Measurements from ENCODE around the gene BICC1. TPM values are rescaled to one million over a fixed set of nuclear protein-coding genes. Genes with fewer than 3 reads are reported as not detected.

Gene BICC1
- total RNA-seq, 6 donors from 2014 or later, result 3.1 to 10.5 (median 3.9) TPM

DNA sequence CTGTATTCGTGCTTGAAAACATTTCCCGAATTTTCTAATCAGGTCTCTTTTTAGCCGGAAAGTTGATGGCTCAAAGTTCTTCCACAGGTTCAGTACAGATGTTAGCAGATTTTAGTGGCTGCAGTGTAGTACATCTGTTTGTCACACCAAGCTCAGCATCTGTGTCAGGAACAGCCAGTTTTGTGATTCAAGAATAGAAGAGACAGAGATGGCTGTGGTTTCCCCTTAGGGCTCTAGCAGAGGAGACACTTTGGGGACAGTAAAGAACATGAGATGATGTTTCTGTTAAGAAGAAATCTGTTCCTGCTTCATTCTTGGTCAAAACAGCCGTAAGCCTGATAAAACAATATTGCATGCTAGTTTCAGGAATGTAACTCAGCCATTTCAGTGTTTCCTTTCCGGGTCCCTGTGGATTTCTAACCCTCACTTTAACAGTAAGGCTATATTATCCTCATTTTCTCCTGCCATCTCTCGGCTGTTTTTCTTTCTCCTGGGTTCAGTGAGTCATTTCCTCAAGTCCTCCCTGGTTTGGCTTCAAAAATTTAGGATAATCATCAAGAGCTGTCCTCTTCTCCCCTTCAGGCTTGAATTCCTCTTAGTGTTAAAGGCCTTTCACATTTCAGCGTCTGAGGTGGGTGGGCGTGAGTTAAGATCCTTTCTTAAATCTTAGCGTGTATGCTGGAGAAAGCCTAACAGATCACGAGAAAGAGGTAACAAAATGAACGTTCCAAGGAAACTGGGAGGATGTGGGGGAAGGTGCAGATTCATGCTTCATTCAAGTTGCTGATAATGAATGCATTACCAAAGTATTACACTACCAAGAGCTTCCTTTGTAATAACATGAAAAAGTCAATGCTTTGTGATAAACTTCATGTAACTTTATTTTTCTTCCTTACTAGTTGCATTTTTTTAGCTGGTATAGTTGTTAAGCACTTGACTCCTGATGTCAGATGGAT, 37.1 kb upstream of the BICC1 start:
- H3K36me3 ChIP-seq, result no peaks in the 10 kb centered on the region
- DNase-seq (no peak), ATAC-seq (ENCODE audit: low FRiP score in 2 of 2) (peak in 1 of 2 donors; percentile 73)
- H3K27me3 ChIP-seq, result no peaks in the 10 kb centered on the region
- H3K4me3 ChIP-seq, result no peak overlapping the region
- no peaks in the 10 kb centered on the region for H3K4me1 ChIP-seq
- no peak for TF ChIP-seq POLR2AphosphoS5 (IDR thresholded peaks at IDR 0.05)
- TF ChIP-seq EP300 (IDR thresholded peaks at IDR 0.05), result no peak
- TF ChIP-seq, protein P1, sequence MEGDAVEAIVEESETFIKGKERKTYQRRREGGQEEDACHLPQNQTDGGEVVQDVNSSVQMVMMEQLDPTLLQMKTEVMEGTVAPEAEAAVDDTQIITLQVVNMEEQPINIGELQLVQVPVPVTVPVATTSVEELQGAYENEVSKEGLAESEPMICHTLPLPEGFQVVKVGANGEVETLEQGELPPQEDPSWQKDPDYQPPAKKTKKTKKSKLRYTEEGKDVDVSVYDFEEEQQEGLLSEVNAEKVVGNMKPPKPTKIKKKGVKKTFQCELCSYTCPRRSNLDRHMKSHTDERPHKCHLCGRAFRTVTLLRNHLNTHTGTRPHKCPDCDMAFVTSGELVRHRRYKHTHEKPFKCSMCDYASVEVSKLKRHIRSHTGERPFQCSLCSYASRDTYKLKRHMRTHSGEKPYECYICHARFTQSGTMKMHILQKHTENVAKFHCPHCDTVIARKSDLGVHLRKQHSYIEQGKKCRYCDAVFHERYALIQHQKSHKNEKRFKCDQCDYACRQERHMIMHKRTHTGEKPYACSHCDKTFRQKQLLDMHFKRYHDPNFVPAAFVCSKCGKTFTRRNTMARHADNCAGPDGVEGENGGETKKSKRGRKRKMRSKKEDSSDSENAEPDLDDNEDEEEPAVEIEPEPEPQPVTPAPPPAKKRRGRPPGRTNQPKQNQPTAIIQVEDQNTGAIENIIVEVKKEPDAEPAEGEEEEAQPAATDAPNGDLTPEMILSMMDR (IDR thresholded peaks at IDR 0.05), result no peak
- TF ChIP-seq POLR2A (IDR thresholded peaks at IDR 0.05), result no peak
- WGBS, 2 donors, result 69 to 72% methylated on average over 11 of the region's 11 CpGs
- no peak overlapping the region for H3K27ac ChIP-seq
- no peaks in the 10 kb centered on the region for H3K9me3 ChIP-seq

DNA sequence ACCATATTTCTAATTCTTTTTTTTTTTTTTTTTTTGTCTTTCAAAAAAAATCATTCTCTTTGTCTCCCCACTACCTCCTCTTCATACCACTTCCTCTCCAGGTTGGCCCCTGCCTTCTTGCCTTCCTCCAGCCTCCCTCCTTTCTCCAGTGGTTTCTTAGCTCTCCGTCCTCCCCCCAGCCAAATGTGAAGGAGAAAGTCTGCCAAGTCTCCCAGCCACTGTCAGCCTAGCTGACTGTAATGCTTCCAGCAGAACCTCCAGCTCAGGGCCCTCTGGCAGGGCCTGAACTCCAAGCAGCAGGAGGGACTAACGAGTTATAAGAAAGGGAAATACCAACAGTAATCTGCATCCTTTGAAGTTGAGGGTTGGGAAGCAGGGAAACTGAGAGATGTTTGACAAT, 35.5 kb upstream of the BICC1 start:
- Histone ChIP-seq H3K27me3 (no peaks in the 10 kb centered on the region), H3K4me1 (no peaks in the 10 kb centered on the region), H3K27ac (no peak overlapping the region), H3K9me3 (no peaks in the 10 kb centered on the region), H3K36me3 (no peaks in the 10 kb centered on the region), H3K4me3 (no peak overlapping the region)
- ATAC-seq (ENCODE audit: low FRiP score in 2 of 2), result peak in 1 of 2 donors; percentile 62
- 49 to 59% methylated on average over 2 of the region's 2 CpGs for WGBS, 2 donors
- DNase-seq, result no peak
- TF ChIP-seq POLR2A (IDR thresholded peaks at IDR 0.05), result no peak
- no peak for TF ChIP-seq EP300 (IDR thresholded peaks at IDR 0.05)
- no peak for TF ChIP-seq POLR2AphosphoS5 (IDR thresholded peaks at IDR 0.05)
- TF ChIP-seq, protein P1 (IDR thresholded peaks at IDR 0.05), result no peak

DNA sequence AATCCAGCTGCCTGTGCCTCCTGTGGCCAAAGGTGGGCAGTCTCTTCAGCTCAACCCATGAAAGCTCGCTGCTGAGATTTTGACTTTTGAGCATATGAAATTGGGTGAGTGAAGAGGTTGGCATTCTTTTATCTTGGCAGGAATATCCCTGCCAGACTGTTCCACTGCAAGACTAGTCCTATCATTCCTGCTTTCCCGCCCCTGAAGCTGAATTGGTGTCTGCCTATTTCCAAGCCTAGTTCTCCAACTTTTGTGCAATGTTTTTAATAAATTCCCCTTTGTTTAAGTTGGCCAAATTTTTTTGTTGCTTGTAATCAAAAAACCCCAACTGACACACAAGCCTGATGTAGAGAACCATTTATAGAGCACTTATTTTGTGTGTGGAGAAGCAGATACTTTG, 34.8 kb upstream of the BICC1 start:
- Histone ChIP-seq H3K27me3 (no peaks in the 10 kb centered on the region), H3K9me3 (no peaks in the 10 kb centered on the region), H3K36me3 (no peaks in the 10 kb centered on the region), H3K4me1 (no peaks in the 10 kb centered on the region), H3K27ac (no peak overlapping the region), H3K4me3 (no peak overlapping the region)
- DNase-seq, result no peak
- WGBS, 2 donors, result 64 to 76% methylated on average over 2 of the region's 2 CpGs
- ATAC-seq (ENCODE audit: low FRiP score in 2 of 2), result no peak
- no peak for TF ChIP-seq POLR2AphosphoS5 (IDR thresholded peaks at IDR 0.05)
- no peak for TF ChIP-seq POLR2A (IDR thresholded peaks at IDR 0.05)
- no peak for TF ChIP-seq EP300 (IDR thresholded peaks at IDR 0.05)
- TF ChIP-seq, protein P1 (IDR thresholded peaks at IDR 0.05), result no peak

DNA sequence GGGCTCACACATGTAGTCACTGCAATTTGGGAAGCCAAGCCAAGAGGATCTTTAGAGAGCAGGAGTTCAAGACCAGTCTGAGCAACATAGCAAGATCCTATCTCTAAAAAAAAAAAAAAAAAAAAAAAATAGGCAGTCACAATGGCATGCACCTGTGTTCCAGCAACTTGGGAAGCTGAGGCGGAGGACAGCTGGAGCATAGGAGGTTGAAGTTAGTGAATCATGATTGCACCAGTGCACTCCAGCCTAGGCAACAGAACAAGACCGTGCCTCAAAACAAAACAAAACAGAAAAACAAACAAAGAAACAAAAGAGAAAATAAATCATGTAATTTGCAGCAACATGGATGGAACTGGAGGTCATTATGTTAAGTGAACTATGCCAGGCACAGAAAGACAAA, 33.6 kb upstream of the BICC1 start:
- Histone ChIP-seq H3K27ac (no peak overlapping the region), H3K4me1 (no peaks in the 10 kb centered on the region), H3K9me3 (no peaks in the 10 kb centered on the region), H3K27me3 (no peaks in the 10 kb centered on the region), H3K4me3 (no peak overlapping the region), H3K36me3 (no peaks in the 10 kb centered on the region)
- TF ChIP-seq EP300 (IDR thresholded peaks at IDR 0.05), result no peak
- no peak for TF ChIP-seq POLR2A (IDR thresholded peaks at IDR 0.05)
- TF ChIP-seq POLR2AphosphoS5 (IDR thresholded peaks at IDR 0.05), result no peak
- TF ChIP-seq, protein P1 (IDR thresholded peaks at IDR 0.05), result no peak
- DNase-seq (no peak), ATAC-seq (ENCODE audit: low FRiP score in 2 of 2) (no peak)
- WGBS, 2 donors, result 72 to 76% methylated on average over 2 of the region's 2 CpGs

All from upper lobe of left lung (tissue), 6 donors.